Activated CD8-positive, alpha-beta T cell treated with anti-CD3 and anti-CD28 coated beads, Interleukin-2, amount 10 ng/mL, durations not matched to agents 7 days and 5 days (primary cell): Measurements from ENCODE around the gene SH3RF1. TPM values are rescaled to one million over a fixed set of nuclear protein-coding genes. Genes with fewer than 3 reads are reported as not detected.
"Not testable (repeated sequence)": the region's sequence is repeated elsewhere in the genome, so short reads cannot be mapped to it uniquely, and the experiment has no call there.

Experiments
- ATAC-seq: fragments of 150-1000 bp; cut with Tn5 transposase; one replicate; pipeline ENCODE4 v1.10.0; 2021; ENCODE audit warnings: moderate library complexity
- CTCF ChIA-PET: fragments of 350-600 bp; sonication (Branson Sonifier 250); formaldehyde crosslinking; loops from one replicate; lab custom pipeline; 2021; ENCODE audit warnings: antibody characterized with exemption; lab: Charles Lee
- POLR2A ChIA-PET: fragments of 350-600 bp; sonication (Branson Sonifier 250); formaldehyde crosslinking; loops from one replicate; lab custom pipeline; 2021; ENCODE audit warnings: antibody characterized with exemption; lab: Charles Lee
- DNase-seq: peaks from one replicate; pipeline ENCODE4 v3.0.0-alpha.2; 2020
- H3K27ac Mint-ChIP-seq: one replicate; pipeline ENCODE4 v1.8.0; 2021; ENCODE audit warnings: mild to moderate bottlenecking, mixed read lengths
- H3K27me3 Mint-ChIP-seq: one replicate; pipeline ENCODE4 v1.8.0; 2021; ENCODE audit warnings: low read depth, mixed read lengths
- H3K36me3 Mint-ChIP-seq: one replicate; pipeline ENCODE4 v1.8.0; 2021; ENCODE audit warnings: low read depth, mixed read lengths
- H3K4me1 Mint-ChIP-seq: one replicate; pipeline ENCODE4 v1.8.0; 2021; ENCODE audit warnings: low read depth, mixed read lengths
- H3K4me3 Mint-ChIP-seq: one replicate; pipeline ENCODE4 v1.8.0; 2021; ENCODE audit warnings: mild to moderate bottlenecking, mixed read lengths
- H3K9me3 Mint-ChIP-seq: one replicate; pipeline ENCODE4 v1.8.0; 2022; ENCODE audit warnings: mixed read lengths; ENCODE audit not compliant: insufficient read depth
- total RNA-seq, 2 experiments: library from RNA; stranded (reverse); gene quantifications; one replicate each; pipeline ENCODE4 v1.2.3, GENCODE V29; 2021

The SH3RF1 gene
- total RNA-seq, 2 experiments from 2014 or later, result 0.08 to 0.18 TPM

DNA sequence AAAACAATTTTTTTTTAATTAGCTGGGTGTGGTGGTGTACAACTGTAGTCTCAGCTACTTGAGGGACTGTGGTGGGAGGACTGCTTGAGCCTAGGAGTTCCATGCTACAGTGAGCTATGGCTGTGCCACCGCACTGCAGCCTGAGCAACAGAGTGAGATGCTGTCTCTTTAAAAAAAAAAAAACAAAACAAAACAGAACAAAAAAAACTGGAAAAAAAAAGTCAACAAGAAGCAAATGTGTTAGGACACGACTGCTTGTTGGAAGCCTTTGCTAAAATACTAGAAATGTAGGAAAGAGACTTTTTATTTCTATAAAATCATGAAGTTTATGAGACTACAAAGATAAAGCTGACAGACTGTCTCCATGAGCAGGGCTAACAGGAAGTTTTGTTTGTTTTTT lies 87.2 kb downstream of the SH3RF1 start:
- CTCF ChIA-PET, result no interaction called here
- no peak overlapping the region for H3K27ac Mint-ChIP-seq
- POLR2A ChIA-PET, result no interaction called here
- H3K4me3 Mint-ChIP-seq, result no peak overlapping the region
- H3K36me3 Mint-ChIP-seq, result no peaks in the 10 kb centered on the region
- peaks cover 2% of the 10 kb centered on the region for H3K27me3 Mint-ChIP-seq
- H3K9me3 Mint-ChIP-seq, result no peaks in the 10 kb centered on the region
- no peak for DNase-seq
- no peaks in the 10 kb centered on the region for H3K4me1 Mint-ChIP-seq
- no peak for ATAC-seq

DNA sequence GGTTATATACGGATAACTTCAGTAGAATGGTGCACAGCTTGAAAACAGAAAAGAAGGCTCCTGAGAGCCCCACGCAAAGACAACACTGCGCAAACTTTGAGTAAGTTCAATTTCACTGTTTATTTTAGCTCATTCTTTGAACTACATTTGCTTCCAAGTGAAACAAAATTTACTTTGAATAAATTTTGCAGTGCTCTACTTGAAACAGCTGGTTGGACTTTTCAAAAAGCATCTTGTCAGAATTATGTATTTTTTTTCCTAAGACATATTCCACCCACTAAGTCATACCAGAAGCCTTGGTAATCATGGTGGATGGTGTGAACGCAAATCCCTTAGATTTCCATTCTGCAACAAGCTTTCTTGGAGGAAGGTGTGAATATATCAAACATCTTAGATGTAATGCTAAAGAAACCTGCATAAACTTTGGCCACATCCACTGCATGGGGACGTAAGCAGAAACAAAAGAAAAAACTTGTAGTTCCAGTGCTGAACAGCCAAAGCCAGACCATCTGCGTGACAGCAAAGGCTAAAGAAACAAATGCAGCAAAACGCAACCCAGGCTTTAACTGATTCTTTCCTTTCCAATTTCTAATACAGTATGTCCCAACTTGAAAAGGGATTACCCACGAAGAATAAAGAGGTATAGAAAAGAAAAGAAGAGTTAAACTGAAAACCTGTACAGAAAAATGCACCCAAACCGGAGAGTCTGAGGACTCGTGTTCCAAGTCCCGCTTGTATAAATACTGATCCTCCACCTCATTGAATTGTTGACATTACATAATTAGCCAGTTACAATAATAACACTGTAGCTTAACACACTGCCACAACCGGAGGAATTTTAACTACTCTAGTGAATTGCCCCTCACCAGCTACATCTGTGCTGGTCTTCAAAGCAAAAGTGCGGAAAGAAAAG lies 90.9 kb downstream of the SH3RF1 start:
- Mint-ChIP-seq H3K9me3 (no peaks in the 10 kb centered on the region), H3K27me3 (no peaks in the 10 kb centered on the region), H3K4me3 (no peak overlapping the region), H3K4me1 (no peaks in the 10 kb centered on the region), H3K36me3 (no peaks in the 10 kb centered on the region), H3K27ac (no peak overlapping the region)
- POLR2A ChIA-PET, result no interaction called here
- ATAC-seq (no peak), DNase-seq (no peak)
- CTCF ChIA-PET, result no interaction called here

DNA sequence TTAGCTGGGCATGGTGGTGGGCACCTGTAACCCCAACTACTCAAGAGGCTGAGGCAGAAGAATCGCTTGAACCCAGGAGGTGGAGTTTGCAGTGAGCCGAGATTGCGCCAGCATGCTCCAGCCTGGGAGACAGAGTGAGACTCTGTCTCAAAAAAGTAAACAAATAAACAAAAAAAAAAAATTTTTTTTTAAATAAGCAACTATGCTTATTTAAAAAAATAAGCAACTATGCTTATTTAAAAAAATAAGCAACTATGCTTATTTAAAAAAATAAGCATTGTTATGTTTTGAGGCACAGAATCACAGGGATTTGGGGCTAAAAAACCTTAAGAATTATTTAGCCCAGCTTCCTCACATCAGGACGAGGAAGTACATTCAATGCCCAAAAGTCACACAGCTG lies 92.7 kb downstream of the SH3RF1 start:
- H3K27me3 Mint-ChIP-seq, POLR2A ChIA-PET, CTCF ChIA-PET, H3K4me3 Mint-ChIP-seq, DNase-seq, H3K4me1 Mint-ChIP-seq, H3K27ac Mint-ChIP-seq, ATAC-seq, H3K9me3 Mint-ChIP-seq, H3K36me3 Mint-ChIP-seq: not testable (repeated sequence)

DNA sequence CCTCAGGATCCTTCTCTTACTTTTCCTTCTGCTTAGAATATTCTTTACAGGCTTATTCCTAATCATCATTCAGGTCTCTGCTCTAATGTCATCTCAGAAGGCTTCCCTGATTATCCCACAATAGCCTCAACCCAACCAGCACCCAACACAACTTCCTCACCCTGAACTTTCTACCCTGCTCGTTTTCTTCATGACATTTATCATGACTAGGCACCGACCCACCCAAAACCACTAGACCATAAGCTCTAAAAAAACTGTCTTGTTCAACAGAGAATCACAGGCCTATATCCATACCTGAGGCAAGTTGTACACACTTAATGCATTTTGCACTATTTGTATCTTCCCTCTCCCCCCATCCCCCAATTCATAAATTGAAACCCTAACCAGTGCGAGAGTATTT lies 95.3 kb downstream of the SH3RF1 start:
- POLR2A ChIA-PET, result no interaction called here
- Mint-ChIP-seq H3K27me3 (peaks cover 2% of the 10 kb centered on the region), H3K27ac (no peak overlapping the region), H3K36me3 (no peaks in the 10 kb centered on the region), H3K4me1 (no peaks in the 10 kb centered on the region), H3K4me3 (no peak overlapping the region), H3K9me3 (no peaks in the 10 kb centered on the region)
- no peak for DNase-seq
- no peak for ATAC-seq
- CTCF ChIA-PET, result no interaction called here

DNA sequence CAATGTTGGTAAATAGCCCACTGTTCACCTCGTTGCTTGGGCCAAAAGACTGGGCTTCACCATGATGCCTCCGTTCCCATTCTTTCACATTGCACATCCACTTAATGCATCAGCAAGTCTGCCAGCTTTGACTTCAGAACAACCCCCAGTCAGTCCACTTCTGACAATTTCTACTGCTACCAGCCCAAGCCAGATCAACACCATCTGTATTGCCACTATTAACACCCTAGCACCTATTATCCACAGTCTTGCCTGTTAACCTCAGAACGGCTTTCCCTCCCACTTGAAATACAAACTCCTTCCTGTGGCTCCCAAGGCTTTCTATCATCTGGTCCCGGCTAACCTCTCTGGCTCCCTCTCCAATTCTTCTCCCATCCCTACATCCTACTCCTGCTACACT lies 95.7 kb downstream of the SH3RF1 start:
- POLR2A ChIA-PET, result no interaction called here
- ATAC-seq, result no peak
- H3K27me3 Mint-ChIP-seq, result peaks cover 2% of the 10 kb centered on the region
- no peaks in the 10 kb centered on the region for H3K9me3 Mint-ChIP-seq
- no peak overlapping the region for H3K4me3 Mint-ChIP-seq
- H3K27ac Mint-ChIP-seq, result no peak overlapping the region
- CTCF ChIA-PET, result no interaction called here
- H3K4me1 Mint-ChIP-seq, result no peaks in the 10 kb centered on the region
- no peak for DNase-seq
- no peaks in the 10 kb centered on the region for H3K36me3 Mint-ChIP-seq

DNA sequence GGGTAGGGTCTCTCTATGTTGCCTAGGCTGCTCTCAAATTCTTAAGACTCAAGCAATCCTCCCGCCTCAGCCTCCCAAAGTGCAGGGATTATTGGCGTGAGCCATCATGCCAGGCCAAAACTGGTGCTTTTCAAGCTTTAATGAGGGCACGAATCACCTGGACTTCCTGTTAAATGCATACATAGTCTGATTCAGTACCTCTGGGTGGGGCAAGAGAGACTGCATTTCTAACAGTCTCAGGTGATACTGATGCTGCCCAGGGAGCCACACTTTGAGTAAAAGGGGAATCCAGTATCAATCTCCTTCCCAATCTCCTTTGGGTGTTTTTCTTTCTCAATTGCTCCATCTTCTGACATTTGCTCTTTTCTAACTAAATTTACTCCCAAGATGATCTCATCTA lies 96.5 kb downstream of the SH3RF1 start:
- Mint-ChIP-seq H3K27ac (no peak overlapping the region), H3K4me3 (no peak overlapping the region), H3K36me3 (no peaks in the 10 kb centered on the region), H3K9me3 (no peaks in the 10 kb centered on the region), H3K27me3 (peaks cover 2% of the 10 kb centered on the region), H3K4me1 (no peaks in the 10 kb centered on the region)
- ChIA-PET POLR2A (no interaction called here), CTCF (interaction anchor here (0.6 kb wide), 1 partner anchor 53 kb away, joined by 3 read pairs; no protein-coding TSS in a partner anchor)
- ATAC-seq (no peak), DNase-seq (no peak)

DNA sequence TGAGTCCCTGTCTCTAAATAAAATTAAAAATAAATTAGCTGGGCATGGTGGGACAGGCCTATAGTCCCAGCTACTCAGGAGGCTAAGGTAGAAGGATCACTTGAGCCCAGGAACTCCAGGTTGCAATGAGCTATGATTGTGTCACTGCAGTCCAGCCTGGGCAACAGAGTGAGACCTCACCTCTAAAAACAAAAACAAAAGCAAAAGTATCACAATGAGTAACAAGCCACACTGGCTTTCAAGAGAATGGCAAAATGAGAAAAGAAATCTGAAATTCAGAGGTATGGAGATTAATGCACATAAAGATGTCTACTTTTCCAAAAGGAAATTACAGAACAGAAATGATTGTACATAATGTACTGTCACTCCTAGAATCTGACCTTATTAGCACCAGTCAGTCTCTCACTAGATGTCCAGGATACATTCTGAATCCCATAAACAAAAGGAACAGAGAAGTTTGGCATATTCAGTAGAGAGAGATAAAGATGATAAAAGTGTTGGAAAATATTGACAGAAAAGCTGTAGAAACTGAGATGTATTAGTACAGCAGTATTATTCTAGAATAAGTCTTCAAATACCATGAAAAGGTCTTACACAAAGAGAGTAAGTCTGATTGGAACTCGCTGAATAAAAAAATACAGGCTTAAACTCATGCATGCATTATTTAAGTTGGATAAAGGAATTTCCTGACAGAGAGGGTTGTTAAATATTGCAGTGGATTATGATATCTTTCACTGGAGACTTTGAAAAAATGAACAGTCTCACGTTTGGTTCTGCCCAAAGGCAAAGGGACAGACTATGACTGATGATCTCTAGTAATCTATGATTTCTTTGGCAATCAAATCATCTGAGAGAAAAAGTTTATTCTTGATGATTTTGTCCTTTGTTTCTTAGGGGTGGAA lies 102.5 kb downstream of the SH3RF1 start:
- H3K36me3 Mint-ChIP-seq, result no peaks in the 10 kb centered on the region
- no peak overlapping the region for H3K27ac Mint-ChIP-seq
- H3K4me1 Mint-ChIP-seq, result peaks cover 1% of the 10 kb centered on the region
- ChIA-PET CTCF (no interaction called here), POLR2A (no interaction called here)
- no peak overlapping the region for H3K4me3 Mint-ChIP-seq
- peaks cover 5% of the 10 kb centered on the region for H3K27me3 Mint-ChIP-seq
- H3K9me3 Mint-ChIP-seq, result no peaks in the 10 kb centered on the region
- ATAC-seq, result no peak
- DNase-seq, result no peak

DNA sequence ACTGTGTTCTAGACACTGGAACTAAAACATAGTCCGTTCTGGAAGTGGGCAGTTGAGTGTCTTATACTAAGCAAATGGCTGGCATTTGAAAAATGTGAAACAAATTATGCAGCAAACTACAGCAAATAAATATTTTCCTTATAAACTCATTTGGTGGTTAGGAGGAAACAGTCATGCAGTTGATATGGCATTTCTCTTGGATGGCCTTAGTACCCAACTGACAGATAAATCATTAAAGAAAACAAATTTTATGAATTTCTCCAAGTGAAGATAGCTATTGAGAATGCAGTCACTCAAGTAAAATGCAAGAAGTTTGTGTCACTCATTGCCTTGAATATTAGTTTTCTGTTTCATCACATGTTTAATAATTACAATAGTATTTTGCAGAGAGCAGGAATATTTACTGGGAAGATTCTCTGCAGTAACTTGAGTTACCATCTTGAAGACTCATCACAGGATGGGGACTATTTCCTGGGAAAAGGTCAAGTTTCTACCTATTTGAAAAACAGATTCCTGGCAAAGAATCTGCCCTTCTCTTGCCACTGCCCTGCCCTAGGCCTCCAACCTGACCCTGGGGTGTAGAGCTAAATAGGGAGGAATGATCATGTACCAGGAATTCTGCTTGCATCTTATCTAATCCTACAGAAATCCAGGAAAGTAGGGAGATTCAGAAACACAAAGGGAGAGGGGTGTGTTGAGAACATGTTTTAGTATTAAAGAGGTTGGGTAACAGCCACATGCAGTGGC lies 105.9 kb downstream of the SH3RF1 start:
- no peak overlapping the region for H3K4me3 Mint-ChIP-seq
- H3K27ac Mint-ChIP-seq, result no peak overlapping the region
- POLR2A ChIA-PET, result no interaction called here
- DNase-seq, result no peak
- H3K27me3 Mint-ChIP-seq, result peaks cover 6% of the 10 kb centered on the region
- CTCF ChIA-PET, result no interaction called here
- H3K4me1 Mint-ChIP-seq, result peaks cover 1% of the 10 kb centered on the region
- no peak for ATAC-seq
- H3K36me3 Mint-ChIP-seq, result no peaks in the 10 kb centered on the region
- no peaks in the 10 kb centered on the region for H3K9me3 Mint-ChIP-seq

DNA sequence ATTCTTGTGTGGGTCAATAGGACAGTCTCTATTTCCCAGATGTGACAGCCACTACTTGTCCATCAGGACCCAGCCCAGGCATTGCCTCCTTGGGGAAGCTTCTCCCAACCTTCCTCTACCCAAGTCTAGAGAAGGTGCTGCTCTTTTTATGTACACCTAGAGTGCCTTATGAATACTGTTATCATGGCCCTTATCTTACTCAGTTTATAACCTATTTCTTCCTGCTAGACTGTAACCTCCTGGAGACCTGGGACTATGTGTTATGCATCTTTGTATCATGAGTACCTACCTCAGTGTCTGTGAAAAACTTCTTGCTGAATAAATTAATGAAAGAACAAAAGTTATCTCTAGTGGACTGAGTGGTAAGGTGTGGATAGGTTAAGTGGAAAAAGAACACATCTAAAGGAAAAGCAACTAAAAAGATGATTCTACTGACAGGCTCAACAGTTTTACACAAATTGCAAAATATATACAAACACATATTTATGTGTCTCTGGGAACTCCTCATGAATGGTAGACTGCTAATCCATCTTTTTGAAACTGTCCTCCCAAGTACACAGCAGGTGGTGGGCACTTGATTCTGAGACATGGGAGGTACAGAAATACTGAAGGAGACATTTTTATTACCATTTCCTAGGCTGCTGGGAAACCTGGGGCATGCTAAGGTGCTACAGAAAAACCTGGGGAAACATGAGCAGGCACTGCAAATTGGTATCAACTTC lies 106.6 kb downstream of the SH3RF1 start:
- Mint-ChIP-seq H3K4me3 (no peak overlapping the region), H3K36me3 (no peaks in the 10 kb centered on the region), H3K27ac (no peak overlapping the region), H3K4me1 (peaks cover 1% of the 10 kb centered on the region), H3K9me3 (no peaks in the 10 kb centered on the region), H3K27me3 (peaks cover 6% of the 10 kb centered on the region)
- ChIA-PET CTCF (interaction anchor here (1.0 kb wide), 1 partner anchor 321 kb away, joined by 3 read pairs; no protein-coding TSS in a partner anchor), POLR2A (no interaction called here)
- ATAC-seq (no peak), DNase-seq (no peak)

DNA sequence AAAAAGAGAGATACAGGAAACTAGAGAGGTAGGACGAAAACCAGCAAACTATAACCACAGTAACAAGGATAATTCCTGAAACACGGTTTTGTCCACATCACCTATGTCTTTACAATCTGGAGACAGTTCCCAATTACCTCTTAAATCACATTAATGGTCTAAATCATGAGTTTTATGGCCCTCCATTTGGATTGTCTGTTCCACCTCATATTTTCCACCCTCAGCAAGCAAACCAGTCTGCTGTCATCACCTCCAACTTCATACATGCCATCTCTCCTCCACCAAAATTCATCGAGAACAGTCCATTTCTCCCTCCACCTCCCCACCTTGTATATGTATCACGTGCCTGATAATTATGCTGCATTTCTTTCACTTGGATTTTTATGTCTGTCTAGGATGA lies 107.3 kb downstream of the SH3RF1 start:
- H3K36me3 Mint-ChIP-seq, result no peaks in the 10 kb centered on the region
- peaks cover 6% of the 10 kb centered on the region for H3K27me3 Mint-ChIP-seq
- H3K27ac Mint-ChIP-seq, result no peak overlapping the region
- POLR2A ChIA-PET, result no interaction called here
- no peak overlapping the region for H3K4me3 Mint-ChIP-seq
- H3K9me3 Mint-ChIP-seq, result no peaks in the 10 kb centered on the region
- no peak for ATAC-seq
- H3K4me1 Mint-ChIP-seq, result peaks cover 1% of the 10 kb centered on the region
- no peak for DNase-seq
- CTCF ChIA-PET, result interaction anchor here (1.0 kb wide), 1 partner anchor 322 kb away, joined by 3 read pairs; no protein-coding TSS in a partner anchor

DNA sequence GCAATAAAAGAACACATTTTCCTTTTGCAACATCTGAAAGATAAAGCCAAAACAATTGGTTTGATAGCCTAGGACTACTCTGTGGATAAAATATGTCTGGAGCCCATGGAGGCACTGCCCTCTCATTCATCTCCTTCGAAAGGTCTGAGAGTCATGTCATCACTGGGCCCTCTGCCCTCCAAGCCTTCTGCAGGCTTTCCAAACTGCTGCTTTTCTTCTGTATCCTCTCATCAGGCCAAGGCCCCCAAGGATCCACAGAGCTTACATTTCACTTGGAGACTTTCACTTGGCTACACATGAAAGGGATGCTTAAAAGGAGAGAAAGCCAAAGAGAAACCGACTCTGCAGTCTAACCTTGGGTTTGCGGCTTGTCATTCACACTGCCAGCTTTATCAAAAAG lies 109.9 kb downstream of the SH3RF1 start:
- POLR2A ChIA-PET, result no interaction called here
- H3K4me1 Mint-ChIP-seq, result no peaks in the 10 kb centered on the region
- no peak for ATAC-seq
- H3K27ac Mint-ChIP-seq, result no peak overlapping the region
- no peaks in the 10 kb centered on the region for H3K9me3 Mint-ChIP-seq
- no peak overlapping the region for H3K4me3 Mint-ChIP-seq
- peaks cover 7% of the 10 kb centered on the region for H3K27me3 Mint-ChIP-seq
- DNase-seq, result no peak
- H3K36me3 Mint-ChIP-seq, result no peaks in the 10 kb centered on the region
- CTCF ChIA-PET, result no interaction called here
